Gastrocnemius medialis (tissue), 4 donors: ENCODE measurements around the gene ADAMTS19. TPM values are rescaled to one million over a fixed set of nuclear protein-coding genes. Genes with fewer than 3 reads are reported as not detected.

Experiments
- ATAC-seq, 2 donors: fragments of 150-250 bp; one replicate each; pipeline ENCODE4 v1.9.1; 2016
- DNase-seq, 2 donors: peaks; one replicate each; pipeline ENCODE4 v3.0.0-alpha.2; 2019
- H3K27ac ChIP-seq, 4 donors: fragments of 200-600 bp; sonication (generic); 1 replicate in 1 of 4; 2 replicates in 3 of 4; pipeline ENCODE4 v1.5.1; 2016 to 2018; ENCODE audit warnings: mild to moderate bottlenecking in 2 of 4, moderate library complexity in 1 of 4
- H3K27me3 ChIP-seq, 3 donors: fragments of 200-600 bp; sonication (generic) in 2 of 3; 1 replicate in 1 of 3; 2 replicates in 2 of 3; pipeline versions ENCODE4 v1.5.1 to v1.6.0; 2016 to 2019; ENCODE audit warnings: mild to moderate bottlenecking in 1 of 3, moderate library complexity in 1 of 3
- H3K36me3 ChIP-seq, 2 donors: fragments of 200-600 bp; sonication (generic) in 1 of 2; one replicate each; pipeline ENCODE4 v1.5.1; 2017 to 2018
- H3K4me1 ChIP-seq, 2 donors: fragments of 200-600 bp; sonication (generic) in 1 of 2; one replicate each; pipeline ENCODE4 v1.5.1; 2016 to 2017; ENCODE audit warnings: mild to moderate bottlenecking in 2 of 2
- H3K4me3 ChIP-seq, 4 donors: fragments of 200-600 bp; sonication (generic) in 3 of 4; 1 replicate in 1 of 4; 2 replicates in 3 of 4; pipeline ENCODE4 v1.5.1; 2016 to 2019; ENCODE audit warnings: mild to moderate bottlenecking in 2 of 4
- H3K9me3 ChIP-seq, 3 donors: fragments of 200-600 bp; sonication (generic) in 2 of 3; 1 replicate in 1 of 3; 2 replicates in 2 of 3; pipeline ENCODE4 v1.5.1; 2016 to 2019
- CTCF ChIP-seq, 5 experiments: fragments of 450-650 bp in 3 of 5; fragments of 200-600 bp in 2 of 5; sonication (generic) in 2 of 5; IDR thresholded peaks in 4 of 5; conservative IDR thresholded peaks in 1 of 5; 1 replicate in 4 of 5; 2 replicates in 1 of 5; pipeline ENCODE4 v1.5.1; 2016 to 2019; ENCODE audit warnings: antibody characterized with exemption in 5 of 5, mild to moderate bottlenecking in 3 of 5, moderate library complexity in 3 of 5
- POLR2A ChIP-seq, 2 donors: fragments of 450-650 bp; IDR thresholded peaks; one replicate each; pipeline ENCODE4 v1.6.1; 2017; ENCODE audit warnings: antibody characterized with exemption in 2 of 2, mild to moderate bottlenecking in 2 of 2, moderate library complexity in 2 of 2
- in situ Hi-C, 4 donors: fragments of 200-750 bp; cut with MboI; loops; one replicate each; pipeline versions ENCODE4 v1.15.0 to v1.8.0; 2017; ENCODE audit warnings: low sequenced_read_pairs in 4 of 4
- intact Hi-C: fragments of 100-400 bp; cut with DNase I; formaldehyde crosslinking; loops from one replicate; pipeline ENCODE4 v1.15.1; 2023; ENCODE audit warnings: low total_unique reads
- total RNA-seq, 4 donors: library from RNA; depleted of rRNA; stranded (reverse); fragments of >200 nt; gene quantifications; one replicate each; pipeline versions ENCODE4 v1.1.0 to v1.2.3, GENCODE V29; 2016

Gene ADAMTS19
- total RNA-seq, 4 donors from 2014 or later, result 0.36 to 2.4 (median 0.80) TPM

GRCh38 chr5:129653442-129653841, 193.3 kb downstream of the ADAMTS19 start:
- intact Hi-C loops, result no loop called here
- Histone ChIP-seq H3K27me3 (no peaks in the 10 kb centered on the region), H3K9me3 (no peaks in the 10 kb centered on the region), H3K4me1 (peaks cover 6 to 18% of the 10 kb centered on the region in 2 donors), H3K27ac (no peak overlapping the region), H3K36me3 (no peaks in the 10 kb centered on the region), H3K4me3 (no peak overlapping the region)
- no peak for ATAC-seq
- TF ChIP-seq POLR2A (IDR thresholded peaks at IDR 0.05) (no peak), CTCF (IDR thresholded peaks at IDR 0.05 in 4 of 5, conservative IDR thresholded peaks at IDR 0.05 in 1 of 5) (no peak)
- in situ Hi-C loops, result no loop called here
- DNase-seq, result no peak

GRCh38 chr5:129656952-129657351, 196.9 kb downstream of the ADAMTS19 start:
- TF ChIP-seq CTCF (IDR thresholded peaks at IDR 0.05 in 4 of 5, conservative IDR thresholded peaks at IDR 0.05 in 1 of 5), result no peak
- TF ChIP-seq POLR2A (IDR thresholded peaks at IDR 0.05), result no peak
- ATAC-seq, result no peak
- in situ Hi-C loops (no loop called here), intact Hi-C loops (no loop called here)
- Histone ChIP-seq H3K4me3 (no peak overlapping the region), H3K36me3 (no peaks in the 10 kb centered on the region), H3K4me1 (peaks cover 6 to 18% of the 10 kb centered on the region in 2 donors), H3K9me3 (no peaks in the 10 kb centered on the region), H3K27ac (no peak overlapping the region), H3K27me3 (no peaks in the 10 kb centered on the region)
- DNase-seq, result no peak

- TF ChIP-seq POLR2A (IDR thresholded peaks at IDR 0.05), result no peak
- no peak for TF ChIP-seq CTCF (IDR thresholded peaks at IDR 0.05 in 4 of 5, conservative IDR thresholded peaks at IDR 0.05 in 1 of 5)
- no peaks in the 10 kb centered on the region for H3K36me3 ChIP-seq
- no peaks in the 10 kb centered on the region for H3K4me1 ChIP-seq
- intact Hi-C loops, result no loop called here
- no peak for DNase-seq
- H3K27ac ChIP-seq, result no peak overlapping the region
- no peak overlapping the region for H3K4me3 ChIP-seq
- in situ Hi-C loops, result no loop called here
- no peak for ATAC-seq
- H3K9me3 ChIP-seq, result no peaks in the 10 kb centered on the region
- H3K27me3 ChIP-seq, result no peaks in the 10 kb centered on the region
These were observed 198.7 kb downstream of the ADAMTS19 start for GRCh38 chr5:129658801-129659200.

GRCh38 chr5:129661366-129662035, 201.4 kb downstream of the ADAMTS19 start:
- no peak overlapping the region for H3K27ac ChIP-seq
- ATAC-seq (no peak), DNase-seq (no peak)
- no peaks in the 10 kb centered on the region for H3K27me3 ChIP-seq
- TF ChIP-seq POLR2A (IDR thresholded peaks at IDR 0.05) (no peak), CTCF (IDR thresholded peaks at IDR 0.05 in 4 of 5, conservative IDR thresholded peaks at IDR 0.05 in 1 of 5) (no peak)
- H3K4me3 ChIP-seq, result no peak overlapping the region
- no peaks in the 10 kb centered on the region for H3K4me1 ChIP-seq
- intact Hi-C loops, result no loop called here
- H3K9me3 ChIP-seq, result no peaks in the 10 kb centered on the region
- H3K36me3 ChIP-seq, result no peaks in the 10 kb centered on the region
- in situ Hi-C loops, result no loop called here
